Fibroblast of skin of right biceps (primary cell): ENCODE data around the gene SLC13A1.

Experiments
- DNase-seq: peaks from one replicate; pipeline ENCODE4 v3.0.0-alpha.2; 2013

SLC13A1 gene

GRCh38 chr7:123193235-123193634, 6.5 kb downstream of the SLC13A1 start:
- DNase-seq: no peak

- no peak for DNase-seq
Observed at GRCh38 chr7:123191132-123191531, 8.6 kb downstream of the SLC13A1 start.

- no peak for DNase-seq
Observed at GRCh38 chr7:123190109-123190831, 9.5 kb downstream of the SLC13A1 start.

DNA sequence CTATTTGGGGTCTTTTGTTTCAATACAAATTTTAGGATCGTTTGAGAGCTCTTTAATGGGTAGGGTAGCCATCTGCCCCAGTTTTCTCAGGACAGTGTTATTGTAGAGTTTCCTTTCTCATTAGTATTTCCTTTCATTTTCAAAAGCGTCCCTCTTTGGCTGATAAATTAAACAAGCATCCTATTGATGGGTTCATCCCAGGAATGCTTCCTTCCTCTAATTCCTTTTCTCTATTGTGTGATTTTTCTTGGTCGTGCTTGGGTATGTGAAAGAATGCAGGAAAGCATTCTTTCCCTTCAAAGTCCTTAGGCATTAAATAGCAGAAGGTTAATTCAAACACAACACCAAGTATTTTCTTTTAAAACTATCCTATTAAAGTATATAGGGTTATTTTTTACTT, 14.0 kb downstream of the SLC13A1 start:
- DNase-seq: no peak

- DNase-seq: no peak
Observed at GRCh38 chr7:123184271-123184670, 15.5 kb downstream of the SLC13A1 start.

DNA sequence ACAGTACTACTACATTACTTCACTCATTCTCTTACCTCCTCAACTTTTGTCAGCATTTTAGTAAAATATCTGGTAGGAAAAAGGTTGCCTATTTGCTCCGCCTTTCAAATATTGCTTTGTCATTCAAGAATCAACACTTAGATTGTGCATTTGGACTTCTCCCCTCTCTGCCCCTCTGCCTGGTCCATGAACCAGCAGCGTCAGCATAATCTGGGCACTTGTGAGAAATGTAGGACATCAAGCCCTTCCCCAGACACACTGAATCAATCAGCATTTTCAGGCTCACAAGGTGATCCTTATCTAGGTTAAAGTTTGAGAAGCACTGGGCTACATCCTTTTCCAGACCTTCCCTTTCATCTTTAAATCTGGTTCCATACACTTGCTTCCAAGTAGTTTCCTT, 16.3 kb downstream of the SLC13A1 start:
- DNase-seq: no peak

GRCh38 chr7:123177442-123177841, 22.3 kb downstream of the SLC13A1 start:
- no peak for DNase-seq

- no peak for DNase-seq
Observed at GRCh38 chr7:123170333-123171246, 29.2 kb downstream of the SLC13A1 start.

GRCh38 chr7:123169065-123169464, 30.7 kb downstream of the SLC13A1 start:
- DNase-seq: no peak

- DNase-seq: no peak
Observed at GRCh38 chr7:123157606-123158005, 42.2 kb downstream of the SLC13A1 start.

DNA sequence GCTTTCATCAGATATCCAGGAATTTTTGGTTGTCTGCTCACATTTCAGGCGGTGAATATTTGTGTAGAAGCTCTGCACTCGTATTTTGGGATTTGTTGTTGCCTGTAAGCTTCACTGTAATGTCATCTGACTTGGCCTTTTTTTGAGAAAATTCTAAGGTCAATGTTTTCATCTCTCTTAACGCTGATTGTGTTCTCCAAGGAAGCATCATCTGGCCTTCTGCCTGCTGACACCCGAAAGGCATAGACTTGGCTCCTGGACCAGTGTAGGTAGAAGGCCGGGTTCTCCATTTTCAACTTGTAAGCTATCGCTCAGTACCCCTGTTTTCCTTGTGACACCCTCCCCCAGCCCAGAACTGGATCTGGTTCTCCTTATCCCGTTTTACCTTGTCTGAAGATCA, 44.2 kb downstream of the SLC13A1 start:
- DNase-seq: no peak

DNA sequence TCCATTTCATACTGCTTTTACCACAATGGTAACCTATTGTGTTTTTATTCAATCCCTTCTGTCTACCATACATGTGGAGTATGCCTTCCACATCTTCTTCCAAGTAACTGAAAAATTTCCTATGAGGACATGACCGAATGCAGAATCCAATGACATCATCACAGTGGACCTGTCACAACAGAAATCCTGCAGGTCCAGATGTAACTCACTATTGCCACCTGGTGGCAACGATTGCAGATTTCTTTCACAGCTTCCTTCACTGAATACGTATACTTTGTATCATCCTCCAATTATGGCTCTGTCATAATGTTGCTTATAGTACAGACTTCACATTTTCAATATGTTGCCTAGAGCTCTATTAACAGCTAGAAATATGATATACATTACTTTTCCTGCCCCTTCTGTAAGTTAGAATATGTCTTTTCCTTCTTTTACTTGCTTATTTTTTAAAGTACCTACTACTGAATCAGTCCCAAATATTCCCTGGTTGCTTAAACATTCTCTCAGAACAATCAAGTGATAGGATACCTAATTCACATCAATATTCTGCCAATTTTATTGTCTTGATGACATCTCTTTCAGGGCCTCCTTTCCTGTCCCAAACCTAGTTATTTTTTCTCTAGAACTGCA, 45.4 kb downstream of the SLC13A1 start:
- DNase-seq: peak; percentile 62

GRCh38 chr7:123151443-123151842, 48.3 kb downstream of the SLC13A1 start:
- no peak for DNase-seq

GRCh38 chr7:123148813-123149212, 51.0 kb downstream of the SLC13A1 start:
- no peak for DNase-seq

- DNase-seq: no peak
Observed at GRCh38 chr7:123143252-123144006, 56.3 kb downstream of the SLC13A1 start.

DNA sequence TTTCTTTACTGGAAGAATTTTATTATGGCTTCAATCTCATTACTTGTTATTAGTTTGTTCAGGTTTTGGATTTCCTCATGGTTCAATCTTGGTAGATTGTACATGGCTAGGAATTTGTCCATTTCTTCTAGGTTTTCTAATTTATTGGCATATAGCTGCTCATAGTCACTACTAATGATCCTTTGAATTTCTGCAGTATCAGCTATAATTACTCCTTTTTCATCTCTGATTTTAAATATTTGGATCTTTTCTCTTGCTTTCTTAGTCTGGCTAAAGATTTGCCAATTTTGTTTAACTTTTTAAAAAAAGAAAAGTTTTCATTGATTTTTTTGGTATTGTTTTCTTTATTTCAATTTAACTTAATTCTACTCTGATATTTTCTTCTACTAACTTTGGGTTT, 59.2 kb downstream of the SLC13A1 start:
- no peak for DNase-seq

- DNase-seq: no peak
Observed at GRCh38 chr7:123135960-123136359, 63.8 kb downstream of the SLC13A1 start.

GRCh38 chr7:123133924-123134323, 65.8 kb downstream of the SLC13A1 start:
- no peak for DNase-seq

- no peak for DNase-seq
Observed at GRCh38 chr7:123131961-123132360, 67.8 kb downstream of the SLC13A1 start.

- no peak for DNase-seq
Observed at GRCh38 chr7:123131556-123131955, 68.2 kb downstream of the SLC13A1 start.

GRCh38 chr7:123131140-123131539, 68.6 kb downstream of the SLC13A1 start:
- DNase-seq: no peak

- no peak for DNase-seq
Observed at GRCh38 chr7:123126691-123127090, 73.1 kb downstream of the SLC13A1 start.

GRCh38 chr7:123126171-123126570, 73.6 kb downstream of the SLC13A1 start:
- no peak for DNase-seq
